HepG2 (cell line): ENCODE results near the gene APRT. TPM values are rescaled to one million over a fixed set of nuclear protein-coding genes. Genes with fewer than 3 reads are reported as not detected.
A peak's percentile ranks its signal among the peaks of the same experiment; 100 is the strongest.

Experiments
- BATF2 ChIP-seq: sonication (generic); formaldehyde crosslinking; IDR thresholded peaks from 2 replicates; pipeline ENCODE4 v1.8.0; 2022; ENCODE audit warnings: mild to moderate bottlenecking, missing genetic modification reagents, moderate library complexity
- FOXK2 ChIP-seq: fragments of 450-650 bp; IDR thresholded peaks from 2 replicates; pipeline ENCODE4 v1.6.1; 2016
- GATA4 ChIP-seq: sonication (generic); IDR thresholded peaks from 2 replicates; pipeline ENCODE4 v1.6.1; 2016; ENCODE audit warnings: antibody characterized with exemption, low read depth, borderline replicate concordance
- KDM4B ChIP-seq: sonication (generic); formaldehyde crosslinking; IDR thresholded peaks from 2 replicates; pipeline ENCODE4 v1.4.0; 2020; ENCODE audit warnings: missing genetic modification reagents
- KLF15 ChIP-seq: sonication (generic); formaldehyde crosslinking; IDR thresholded peaks from 2 replicates; pipeline ENCODE4 v1.8.1; 2023; ENCODE audit warnings: borderline replicate concordance, mild to moderate bottlenecking, inconsistent platforms, missing genetic modification reagents, mixed read lengths
- MEIS2 ChIP-seq: sonication (generic); formaldehyde crosslinking; IDR thresholded peaks from 2 replicates; pipeline ENCODE4 v1.9.0; 2021; ENCODE audit warnings: mild to moderate bottlenecking, missing genetic modification reagents
- NBN ChIP-seq: fragments of 450-650 bp; conservative IDR thresholded peaks from 2 replicates; pipeline ENCODE4 v1.6.1; 2017
- PBX2 ChIP-seq: IDR thresholded peaks from 2 replicates; pipeline ENCODE4 v1.6.1; 2016; ENCODE audit warnings: control low read depth
- PBX3 ChIP-seq: sonication (generic); formaldehyde crosslinking; IDR thresholded peaks from 2 replicates; pipeline ENCODE4 v1.8.1; 2023; ENCODE audit warnings: missing genetic modification reagents, inconsistent platforms, borderline replicate concordance
- SIX1 ChIP-seq: sonication (generic); formaldehyde crosslinking; IDR thresholded peaks from 2 replicates; pipeline ENCODE4 v1.4.0; 2020; ENCODE audit warnings: missing genetic modification reagents, borderline replicate concordance
- STAT6 ChIP-seq: sonication (generic); formaldehyde crosslinking; IDR thresholded peaks from 2 replicates; pipeline ENCODE4 v1.4.0; 2020; ENCODE audit warnings: missing genetic modification reagents, mild to moderate bottlenecking, borderline replicate concordance
- ZBED4 ChIP-seq: sonication (generic); formaldehyde crosslinking; IDR thresholded peaks from 2 replicates; pipeline ENCODE4 v1.4.0; 2020; ENCODE audit warnings: missing genetic modification reagents, borderline replicate concordance
- ZBTB46 ChIP-seq: sonication (generic); formaldehyde crosslinking; IDR thresholded peaks from 2 replicates; pipeline ENCODE4 v1.4.0; 2020; ENCODE audit warnings: mild to moderate bottlenecking, missing genetic modification reagents, borderline replicate concordance
- ZNF20 ChIP-seq: sonication (generic); formaldehyde crosslinking; IDR thresholded peaks from 2 replicates; pipeline ENCODE4 v1.4.0; 2020; ENCODE audit warnings: mild to moderate bottlenecking, moderate library complexity, missing genetic modification reagents
- ZNF550 ChIP-seq: sonication (generic); formaldehyde crosslinking; IDR thresholded peaks from 2 replicates; pipeline ENCODE4 v1.4.0; 2020; ENCODE audit warnings: mild to moderate bottlenecking, missing genetic modification reagents, borderline replicate concordance
- ZNF589 ChIP-seq: sonication (generic); formaldehyde crosslinking; conservative IDR thresholded peaks from 2 replicates; pipeline ENCODE4 v1.8.0; 2022; ENCODE audit warnings: mild to moderate bottlenecking, moderate library complexity, missing genetic modification reagents
- ZNF678 ChIP-seq: sonication (generic); formaldehyde crosslinking; IDR thresholded peaks from 2 replicates; pipeline ENCODE4 v1.4.0; 2020; ENCODE audit warnings: mild to moderate bottlenecking, missing genetic modification reagents
- ZSCAN9 ChIP-seq: IDR thresholded peaks from 2 replicates; pipeline ENCODE4 v1.6.1; 2016; ENCODE audit warnings: borderline replicate concordance
- polyA plus RNA-seq, 8 experiments: library from polyadenylated mRNA; depleted of rRNA in 3 of 8; stranded (reverse) in 7 of 8; unstranded in 1 of 8; fragments of >200 nt; fragmentation: Illumina TruSeq in 4 of 8; extraction: Trizol in 4 of 8; gene quantifications; 2 replicates each; pipeline versions ENCODE4 v1.2.1 to v1.2.3, GENCODE V29; 2011 to 2016; ENCODE audit warnings: low read depth in 4 of 8, missing spikeins in 1 of 8, mixed read lengths in 1 of 8; ENCODE audit not compliant: insufficient read depth in 1 of 8
- total RNA-seq, 5 experiments: library from RNA; depleted of rRNA; stranded (reverse); fragments of >200 nt; fragmentation: Illumina TruSeq; extraction: Trizol; gene quantifications; 2 replicates each; pipeline ENCODE4 v1.2.3, GENCODE V29; 2016; ENCODE audit warnings: low read depth in 1 of 5

The APRT gene
- total and polyA plus RNA-seq, 2 of the 13 experiments (the other 11 are each of a cell fraction or from before 2014, with no cell fraction given): 155 to 242 TPM

GRCh38 chr16:88763502-88764053 lies 48.1 kb downstream of the APRT start (continued):
- TF ChIP-seq PBX2 (no peak), ZNF20 (CRISPR knock-in tag) (no peak), ZSCAN9 (CRISPR knock-in tag) (peak; percentile 69; the same call in 1 of the 2 replicates), ZNF678 (CRISPR knock-in tag) (no peak), FOXK2 (peak; percentile 91), ZBTB46 (CRISPR knock-in tag) (no peak), BATF2 (CRISPR knock-in tag) (no peak), SIX1 (CRISPR knock-in tag) (peak; percentile 58; the same call in 1 of the 2 replicates), KLF15 (no peak), GATA4 (peak; percentile 13; the same call in 1 of the 2 replicates), ZNF589 (CRISPR knock-in tag) (peak; percentile 44; the same call in 1 of the 2 replicates), STAT6 (CRISPR knock-in tag) (peak; percentile 67; the same call in 1 of the 2 replicates), MEIS2 (CRISPR knock-in tag) (peak; percentile 86), PBX3 (CRISPR knock-in tag) (no peak), ZBED4 (CRISPR knock-in tag) (peak; percentile 97), KDM4B (CRISPR knock-in tag) (peak; percentile 68; the same call in 1 of the 2 replicates), ZNF550 (CRISPR knock-in tag) (no peak), NBN (no peak)
